A673 (cell line): ENCODE results near the gene KRTAP10-11. TPM values are rescaled to one million over a fixed set of nuclear protein-coding genes. Genes with fewer than 3 reads are reported as not detected.

ENCODE experiments used
- BruUV-seq: library from RNA; stranded (reverse); fragments of 400-500 nt; replicated peaks from 2 replicates; lab custom pipeline; 2021; lab: Mats Ljungman, UMichigan
- CTCF ChIA-PET: fragments of 300-600 bp; sonication (Branson Sonifier 250); formaldehyde crosslinking; loops from one replicate; lab custom pipeline; 2022; ENCODE audit warnings: antibody characterized with exemption; lab: Charles Lee
- POLR2A ChIA-PET: fragments of 300-600 bp; sonication (Branson Sonifier 250); formaldehyde crosslinking; loops from one replicate; lab custom pipeline; 2022; ENCODE audit warnings: antibody characterized with exemption; ENCODE audit not compliant: low non-redundant PET; lab: Charles Lee
- DNase-seq: peaks from one replicate; pipeline ENCODE4 v3.0.0-alpha.2; 2015; ENCODE audit warnings: low spot score
- H3K27ac ChIP-seq: fragments of 200-600 bp; sonication (generic); 2 replicates; pipeline ENCODE4 v1.5.1; 2016; ENCODE audit warnings: mixed run types, low read depth, mild to moderate bottlenecking, mixed read lengths, antibody characterized with exemption, low read length; ENCODE audit not compliant: poor library complexity, severe bottlenecking
- H3K27me3 ChIP-seq: fragments of 200-600 bp; sonication (generic); replicated peaks from 2 replicates; pipeline ENCODE4 v1.6.1; 2017; ENCODE audit warnings: mixed run types, low read depth, mild to moderate bottlenecking, mixed read lengths, antibody characterized with exemption, low read length; ENCODE audit not compliant: insufficient read depth, poor library complexity
- H3K36me3 ChIP-seq: fragments of 200-600 bp; sonication (generic); 2 replicates; pipeline ENCODE4 v1.6.1; 2016; ENCODE audit warnings: mixed run types, mild to moderate bottlenecking, mixed read lengths, antibody characterized with exemption, low read length; ENCODE audit not compliant: insufficient read depth, poor library complexity, severe bottlenecking
- H3K4me1 ChIP-seq: fragments of 200-600 bp; sonication (generic); 2 replicates; pipeline ENCODE4 v1.6.1; 2017; ENCODE audit warnings: mixed run types, mild to moderate bottlenecking, mixed read lengths, antibody characterized with exemption, low read length; ENCODE audit not compliant: insufficient read depth, poor library complexity, severe bottlenecking
- H3K4me3 ChIP-seq: fragments of 200-600 bp; sonication (generic); 2 replicates; pipeline ENCODE4 v1.5.1; 2016; ENCODE audit warnings: low read depth, mixed run types, mild to moderate bottlenecking, mixed read lengths, low read length; ENCODE audit not compliant: poor library complexity, severe bottlenecking
- H3K9me3 ChIP-seq: fragments of 200-600 bp; sonication (generic); 2 replicates; pipeline ENCODE4 v1.6.1; 2016; ENCODE audit warnings: mixed run types, low read depth, mild to moderate bottlenecking, mixed read lengths, antibody characterized with exemption, low read length; ENCODE audit not compliant: poor library complexity, severe bottlenecking
- CTCF ChIP-seq: fragments of 300-800, 200-600 bp; sonication (generic); conservative IDR thresholded peaks from 2 replicates; pipeline ENCODE4 v1.5.1; 2017; ENCODE audit warnings: low read depth, mild to moderate bottlenecking, antibody characterized with exemption, low read length, moderate library complexity, mixed read lengths
- EZH2 ChIP-seq: fragments of 200-600 bp; sonication (generic); IDR thresholded peaks from 2 replicates; pipeline ENCODE4 v1.6.1; 2017; ENCODE audit warnings: borderline replicate concordance, low read depth, mild to moderate bottlenecking, mixed read lengths, antibody characterized with exemption, low read length; ENCODE audit not compliant: poor library complexity, severe bottlenecking
- intact Hi-C: fragments of 100-400 bp; cut with micrococcal nuclease; formaldehyde crosslinking; loops from one replicate; pipeline ENCODE4 v1.10.0; 2022; ENCODE audit not compliant: unreplicated experiment
- total RNA-seq: library from RNA; stranded (reverse); gene quantifications from 2 replicates; pipeline ENCODE4 v1.2.3, GENCODE V29; 2021

KRTAP10-11 gene
- total RNA-seq, 1 experiment from 2014 or later: not detected

GRCh38 chr21:44612669-44613229 lies 33.5 kb upstream of the KRTAP10-11 start:
- no TSS peak for BruUV-seq
- H3K36me3 ChIP-seq: no peaks in the 10 kb centered on the region
- no peak overlapping the region for H3K4me3 ChIP-seq
- H3K9me3 ChIP-seq: peaks cover 25% of the 10 kb centered on the region
- TF ChIP-seq CTCF: no peak
- no peaks in the 10 kb centered on the region for H3K4me1 ChIP-seq
- POLR2A ChIA-PET: no interaction called here
- H3K27ac ChIP-seq: no peak overlapping the region
- H3K27me3 ChIP-seq: no peaks in the 10 kb centered on the region
- no peak for DNase-seq
- intact Hi-C loops: no loop called here
- CTCF ChIA-PET: no interaction called here

- no peaks in the 10 kb centered on the region for H3K27me3 ChIP-seq
- no peak overlapping the region for H3K4me3 ChIP-seq
- intact Hi-C loops: no loop called here
- ChIA-PET CTCF (no interaction called here), POLR2A (no interaction called here)
- H3K36me3 ChIP-seq: no peaks in the 10 kb centered on the region
- no TSS peak for BruUV-seq
- no peak for DNase-seq
- no peaks in the 10 kb centered on the region for H3K4me1 ChIP-seq
- H3K9me3 ChIP-seq: peaks cover 25% of the 10 kb centered on the region
- no peak for TF ChIP-seq EZH2
- no peak for TF ChIP-seq CTCF
- no peak overlapping the region for H3K27ac ChIP-seq
These were observed 32.6 kb upstream of the KRTAP10-11 start for GRCh38 chr21:44613386-44614155.

- no peaks in the 10 kb centered on the region for H3K36me3 ChIP-seq
- H3K9me3 ChIP-seq: peaks cover 23% of the 10 kb centered on the region
- CTCF ChIA-PET: no interaction called here
- H3K4me1 ChIP-seq: no peaks in the 10 kb centered on the region
- H3K4me3 ChIP-seq: no peak overlapping the region
- H3K27ac ChIP-seq: no peak overlapping the region
- BruUV-seq: no TSS peak
- DNase-seq: no peak
- H3K27me3 ChIP-seq: no peaks in the 10 kb centered on the region
- intact Hi-C loops: no loop called here
- TF ChIP-seq EZH2: no peak
- TF ChIP-seq CTCF: no peak
- POLR2A ChIA-PET: no interaction called here
These were observed 32.0 kb upstream of the KRTAP10-11 start for GRCh38 chr21:44614161-44614631.
